IMR-90 (cell line): Measurements from ENCODE around the gene KIAA1328. TPM values are rescaled to one million over a fixed set of nuclear protein-coding genes. Genes with fewer than 3 reads are reported as not detected.

Experiments
- ATAC-seq: fragments of 200-7000 bp; cut with Tn5 transposase; 2 replicates; pipeline ENCODE4 v1.9.1; 2020; ENCODE audit warnings: low read depth, mild to moderate bottlenecking, moderate library complexity
- BruUV-seq: library from RNA; stranded (reverse); fragments of 400-500 nt; replicated peaks from 2 replicates; lab custom pipeline; 2021; lab: Mats Ljungman, UMichigan
- CTCF ChIA-PET: fragments of 300-600 bp; formaldehyde crosslinking; extraction: SDS; loops from one replicate; lab custom pipeline; 2021; ENCODE audit warnings: antibody characterized with exemption; lab: Yijun Ruan, JAX
- POLR2A ChIA-PET: fragments of 300-600 bp; sonication (Branson Sonifier 250); formaldehyde crosslinking; loops from one replicate; lab custom pipeline; 2022; ENCODE audit warnings: antibody characterized with exemption; ENCODE audit not compliant: unreplicated experiment; lab: Charles Lee
- DNase-seq: peaks from one replicate; pipeline ENCODE4 v3.0.0; 2013
- H2AFZ ChIP-seq: replicated peaks from 2 replicates; pipeline ENCODE3; 2013; ENCODE audit warnings: low read length, mild to moderate bottlenecking; ENCODE audit not compliant: poor library complexity
- H2AK5ac ChIP-seq: 2 replicates; pipeline ENCODE4 v1.6.1; 2013; ENCODE audit warnings: low read depth, low read length, inconsistent platforms
- H2AK9ac ChIP-seq: replicated peaks from 2 replicates; pipeline ENCODE3; 2013; ENCODE audit warnings: mild to moderate bottlenecking, low read depth, low read length, moderate library complexity; ENCODE audit not compliant: poor library complexity
- H2BK120ac ChIP-seq: 2 replicates; pipeline ENCODE4 v1.6.1; 2013; ENCODE audit warnings: low read depth, low read length, inconsistent platforms
- H2BK15ac ChIP-seq: 3 replicates; pipeline ENCODE4 v1.6.1; 2013; ENCODE audit warnings: low read depth, low read length, inconsistent platforms
- H2BK20ac ChIP-seq: 2 replicates; pipeline ENCODE4 v1.6.1; 2013; ENCODE audit warnings: low read depth, mild to moderate bottlenecking, inconsistent platforms, low read length, moderate library complexity
- H2BK5ac ChIP-seq: 2 replicates; pipeline ENCODE4 v1.6.1; 2013; ENCODE audit warnings: mild to moderate bottlenecking, low read depth, low read length, inconsistent platforms; ENCODE audit not compliant: poor library complexity, severe bottlenecking
- H3K14ac ChIP-seq: replicated peaks from 2 replicates; pipeline ENCODE4 v1.6.1; 2013; ENCODE audit warnings: low read depth, low read length, inconsistent platforms
- H3K18ac ChIP-seq: 2 replicates; pipeline ENCODE4 v1.6.1; 2013; ENCODE audit warnings: low read depth, low read length, control low read depth
- H3K23ac ChIP-seq: 2 replicates; pipeline ENCODE4 v1.6.1; 2013; ENCODE audit warnings: low read depth, low read length, inconsistent platforms
- H3K27ac ChIP-seq: 2 replicates; pipeline ENCODE4 v1.5.1; 2013; ENCODE audit warnings: mild to moderate bottlenecking, control low read depth, low read length; ENCODE audit not compliant: insufficient read depth
- H3K27me3 ChIP-seq: 2 replicates; pipeline ENCODE4 v1.6.1; 2013; ENCODE audit warnings: low read length; ENCODE audit not compliant: control insufficient read depth, insufficient read depth
- H3K36me3 ChIP-seq: 2 replicates; pipeline ENCODE4 v1.6.1; 2013; ENCODE audit warnings: low read length, mixed read lengths; ENCODE audit not compliant: control insufficient read depth, insufficient read depth
- H3K4ac ChIP-seq: 2 replicates; pipeline ENCODE4 v1.6.1; 2013; ENCODE audit warnings: low read depth, low read length, inconsistent platforms
- H3K4me1 ChIP-seq: 2 replicates; pipeline ENCODE4 v1.6.1; 2013; ENCODE audit warnings: low read length, mixed read lengths; ENCODE audit not compliant: control insufficient read depth, insufficient read depth
- H3K4me2 ChIP-seq: 2 replicates; pipeline ENCODE4 v1.6.1; 2013; ENCODE audit warnings: low read depth, mild to moderate bottlenecking, control low read depth, low read length, moderate library complexity
- H3K4me3 ChIP-seq: 2 replicates; pipeline ENCODE4 v1.5.1; 2013; ENCODE audit warnings: low read depth, mild to moderate bottlenecking, control low read depth, low read length, moderate library complexity; ENCODE audit not compliant: insufficient read depth
- H3K56ac ChIP-seq: 2 replicates; pipeline ENCODE4 v1.6.1; 2013; ENCODE audit warnings: low read length, inconsistent platforms; ENCODE audit not compliant: insufficient read depth; ENCODE audit errors: extremely low read depth
- H3K79me1 ChIP-seq, 2 experiments: 2 replicates each; pipeline ENCODE4 v1.6.1; 2013; ENCODE audit warnings: low read length in 2 of 2, inconsistent platforms in 1 of 2, low read depth in 1 of 2
- H3K9ac ChIP-seq: 2 replicates; pipeline ENCODE4 v1.6.1; 2013; ENCODE audit warnings: low read depth, low read length, control low read depth
- H3K9me1 ChIP-seq: 2 replicates; pipeline ENCODE4 v1.6.1; 2013; ENCODE audit warnings: low read length, inconsistent platforms; ENCODE audit not compliant: insufficient read depth
- H3K9me3 ChIP-seq: 2 replicates; pipeline ENCODE4 v1.6.1; 2013; ENCODE audit warnings: low read length; ENCODE audit not compliant: control insufficient read depth, insufficient read depth
- H4K20me1 ChIP-seq: 2 replicates; pipeline ENCODE4 v1.6.1; 2013; ENCODE audit warnings: low read length, inconsistent platforms; ENCODE audit not compliant: insufficient read depth
- H4K5ac ChIP-seq: 2 replicates; pipeline ENCODE4 v1.6.1; 2013; ENCODE audit warnings: mild to moderate bottlenecking, low read depth, low read length, control low read depth
- H4K8ac ChIP-seq, 2 experiments: 2 replicates each; pipeline ENCODE4 v1.6.1; 2013; ENCODE audit warnings: low read depth in 2 of 2, low read length in 2 of 2, control low read depth in 1 of 2, inconsistent platforms in 1 of 2
- H4K91ac ChIP-seq: 2 replicates; pipeline ENCODE4 v1.6.1; 2013; ENCODE audit warnings: low read depth, low read length, inconsistent platforms; ENCODE audit not compliant: insufficient read depth
- POLR2A ChIP-seq: IDR thresholded peaks from 2 replicates; pipeline ENCODE4 v1.6.1; 2012; ENCODE audit warnings: mild to moderate bottlenecking, low read depth, low read length
- WGBS, 2 experiments: methylation state at CpG; one replicate each; pipeline versions ENCODE4 v1.1.5 to v1.1.7; 2013; ENCODE audit warnings: missing lambda C conversion rate in 2 of 2; ENCODE audit not compliant: insufficient read length in 1 of 2; ENCODE audit errors: extremely low coverage in 2 of 2; 5-methylcytosine and 5-hydroxymethylcytosine counted together
- dilution Hi-C: fragments of 300-500 bp; cut with HindIII; formaldehyde crosslinking; loops from one replicate; pipeline ENCODE4 v1.14.3; 2018; ENCODE audit warnings: low sequenced_read_pairs; ENCODE audit not compliant: unreplicated experiment
- in situ Hi-C: fragments of 300-500 bp; cut with MboI; formaldehyde crosslinking; loops from 3 replicates; pipeline ENCODE4 v1.14.3; 2019; ENCODE audit warnings: low sequenced_read_pairs, inconsistent platforms, mixed read lengths
- intact Hi-C: fragments of 100-400 bp; cut with micrococcal nuclease; formaldehyde crosslinking; loops from 2 replicates; pipeline ENCODE4 v1.10.0; 2022
- polyA plus RNA-seq, 3 experiments: library from polyadenylated mRNA; depleted of rRNA; stranded (reverse); fragments of >200 nt; gene quantifications; 2 replicates each; pipeline ENCODE4 v1.2.3, GENCODE V29; 2012; ENCODE audit warnings: low replicate concordance in 1 of 3
- total RNA-seq: library from RNA; depleted of rRNA; stranded (reverse); fragments of >200 nt; gene quantifications from 2 replicates; pipeline ENCODE4 v1.2.3, GENCODE V29; 2012

KIAA1328 gene
- total and polyA plus RNA-seq, 2 of the 4 experiments (the other 2 are of a cell fraction) = 2.4 to 7.0 TPM

DNA sequence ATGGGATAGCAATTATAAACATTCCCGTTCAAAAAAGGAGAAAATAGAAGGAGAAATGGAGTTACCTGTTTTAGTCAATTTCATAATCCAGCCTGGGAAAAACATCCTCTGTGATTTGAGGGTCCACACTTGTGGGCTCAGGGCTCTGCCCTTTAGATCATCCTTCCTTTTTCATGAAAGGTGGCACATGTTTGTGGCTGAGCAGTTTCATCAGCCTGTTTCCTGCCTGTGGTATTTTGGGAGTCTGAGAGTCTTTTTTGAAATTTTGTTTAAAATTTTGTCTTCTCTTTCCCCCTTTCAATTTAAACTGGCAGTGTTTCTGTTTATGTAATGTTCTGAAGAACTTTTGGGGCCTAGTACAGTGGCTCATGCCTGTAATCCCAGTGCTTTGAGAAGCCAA is 84.0 kb downstream of the KIAA1328 start:
- Histone ChIP-seq H3K4ac (no peak overlapping the region), H4K5ac (no peak overlapping the region), H2BK20ac (no peak overlapping the region), H2AK9ac (no peak overlapping the region), H3K9me3 (no peaks in the 10 kb centered on the region), H2BK15ac (no peak overlapping the region), H3K79me1 (no peaks in the 10 kb centered on the region), H3K36me3 (no peaks in the 10 kb centered on the region), H3K4me3 (no peak overlapping the region), H3K4me2 (no peak overlapping the region), H3K14ac (no peak overlapping the region), H2BK5ac (no peak overlapping the region), H3K56ac (no peak overlapping the region), H3K27ac (no peak overlapping the region), H2AK5ac (no peak overlapping the region), H3K27me3 (no peaks in the 10 kb centered on the region), H4K8ac (no peak overlapping the region), H2AFZ (no peak overlapping the region), H3K4me1 (no peaks in the 10 kb centered on the region), H3K9me1 (no peaks in the 10 kb centered on the region), H4K20me1 (no peaks in the 10 kb centered on the region), H3K9ac (no peak overlapping the region), H2BK120ac (no peak overlapping the region), H4K91ac (no peak overlapping the region), H3K23ac (no peak overlapping the region), H3K18ac (no peak overlapping the region)
- in situ Hi-C loops (no loop called here), intact Hi-C loops (no loop called here), dilution Hi-C loops (no loop called here)
- DNase-seq (no peak), ATAC-seq (no peak)
- no TSS peak for BruUV-seq
- ChIA-PET CTCF (no interaction called here), POLR2A (no interaction called here)
- 100% methylated on average over 1 of the region's 1 CpG; no CpG with 5 or more reads in 1 of the 2 experiments for WGBS, 2 experiments
- TF ChIP-seq POLR2A = no peak
